Measurements from ENCODE around the gene MAFG. TPM values are rescaled to one million over a fixed set of nuclear protein-coding genes. Genes with fewer than 3 reads are reported as not detected.

Gene MAFG
- total and polyA plus RNA-seq, 2 of the 13 experiments (the other 11 are each of a cell fraction or from before 2014, with no cell fraction given) = 14.5 to 20.0 TPM

DNA sequence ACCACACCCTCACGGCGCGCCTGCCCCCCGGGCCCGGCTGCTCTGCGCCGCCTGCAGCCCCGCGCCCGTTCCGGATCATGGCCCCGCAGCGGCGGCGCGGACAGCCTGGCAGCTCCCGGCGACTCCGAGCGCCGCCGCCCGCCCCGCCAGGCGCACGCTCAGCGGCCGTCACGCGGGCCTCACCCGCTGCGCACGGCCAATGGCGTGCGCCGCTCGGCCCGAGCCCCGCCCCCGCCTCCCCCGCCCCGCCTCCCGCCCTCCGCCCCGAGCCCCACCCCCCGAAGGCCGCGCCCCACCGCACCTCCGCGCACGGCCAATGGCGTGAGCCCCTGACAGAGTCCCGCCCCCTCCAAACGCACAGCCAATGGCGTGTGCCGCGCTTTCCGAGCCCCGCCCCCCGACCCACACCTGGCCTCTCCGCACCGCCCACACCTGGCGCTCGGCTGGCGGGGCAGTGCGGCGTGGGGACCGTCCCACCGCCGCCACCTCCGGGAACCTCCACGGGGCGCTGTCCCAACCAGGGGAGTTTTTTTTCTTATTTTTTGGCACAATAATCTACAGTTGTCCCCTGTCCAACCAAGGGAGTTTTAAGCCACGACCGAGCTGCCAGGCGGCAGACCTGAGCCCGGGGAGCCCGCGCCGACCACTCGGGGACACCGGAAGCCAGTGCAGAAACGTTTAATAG lies 16.1 kb downstream of the MAFG start, which contains the start of gene PCYT2 (continued):
- TF ChIP-seq FOXO4 (CRISPR knock-in tag; conservative IDR thresholded peaks at IDR 0.05) (no peak), REXO4 (CRISPR knock-in tag; IDR thresholded peaks at IDR 0.05; ENCODE audit: borderline replicate concordance) (no peak), DBP (CRISPR knock-in tag; IDR thresholded peaks at IDR 0.05; ENCODE audit: not compliant biosample characterization) (no peak), ZNF205 (CRISPR knock-in tag; IDR thresholded peaks at IDR 0.05) (no peak), ARID2 (CRISPR knock-in tag; IDR thresholded peaks at IDR 0.05; ENCODE audit: borderline replicate concordance) (no peak), ATRX (CRISPR knock-in tag; IDR thresholded peaks at IDR 0.05; ENCODE audit: borderline replicate concordance) (no peak), THAP8 (CRISPR knock-in tag; IDR thresholded peaks at IDR 0.05; ENCODE audit: borderline replicate concordance) (no peak), ZNF501 (CRISPR knock-in tag; IDR thresholded peaks at IDR 0.05) (peak; percentile 14), ELF3 (CRISPR knock-in tag; IDR thresholded peaks at IDR 0.05) (no peak), IKZF4 (CRISPR knock-in tag; IDR thresholded peaks at IDR 0.05; ENCODE audit: borderline replicate concordance, low read depth, not compliant biosample characterization) (no peak), FOXK1 (CRISPR knock-in tag; IDR thresholded peaks at IDR 0.05; ENCODE audit: borderline replicate concordance, low read depth) (no peak), SRF (IDR thresholded peaks at IDR 0.05; ENCODE audit: low read depth, low read length) (no peak), ZNF792 (CRISPR knock-in tag; IDR thresholded peaks at IDR 0.05) (no peak), MBNL3 (CRISPR knock-in tag; conservative IDR thresholded peaks at IDR 0.05) (no peak), NCOA1 (CRISPR knock-in tag; IDR thresholded peaks at IDR 0.05) (no peak)
- TF ChIP-seq, protein P1, sequence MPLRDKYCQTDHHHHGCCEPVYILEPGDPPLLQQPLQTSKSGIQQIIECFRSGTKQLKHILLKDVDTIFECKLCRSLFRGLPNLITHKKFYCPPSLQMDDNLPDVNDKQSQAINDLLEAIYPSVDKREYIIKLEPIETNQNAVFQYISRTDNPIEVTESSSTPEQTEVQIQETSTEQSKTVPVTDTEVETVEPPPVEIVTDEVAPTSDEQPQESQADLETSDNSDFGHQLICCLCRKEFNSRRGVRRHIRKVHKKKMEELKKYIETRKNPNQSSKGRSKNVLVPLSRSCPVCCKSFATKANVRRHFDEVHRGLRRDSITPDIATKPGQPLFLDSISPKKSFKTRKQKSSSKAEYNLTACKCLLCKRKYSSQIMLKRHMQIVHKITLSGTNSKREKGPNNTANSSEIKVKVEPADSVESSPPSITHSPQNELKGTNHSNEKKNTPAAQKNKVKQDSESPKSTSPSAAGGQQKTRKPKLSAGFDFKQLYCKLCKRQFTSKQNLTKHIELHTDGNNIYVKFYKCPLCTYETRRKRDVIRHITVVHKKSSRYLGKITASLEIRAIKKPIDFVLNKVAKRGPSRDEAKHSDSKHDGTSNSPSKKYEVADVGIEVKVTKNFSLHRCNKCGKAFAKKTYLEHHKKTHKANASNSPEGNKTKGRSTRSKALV (CRISPR knock-in tag; IDR thresholded peaks at IDR 0.05) = no peak
- TF ChIP-seq, protein P2, sequence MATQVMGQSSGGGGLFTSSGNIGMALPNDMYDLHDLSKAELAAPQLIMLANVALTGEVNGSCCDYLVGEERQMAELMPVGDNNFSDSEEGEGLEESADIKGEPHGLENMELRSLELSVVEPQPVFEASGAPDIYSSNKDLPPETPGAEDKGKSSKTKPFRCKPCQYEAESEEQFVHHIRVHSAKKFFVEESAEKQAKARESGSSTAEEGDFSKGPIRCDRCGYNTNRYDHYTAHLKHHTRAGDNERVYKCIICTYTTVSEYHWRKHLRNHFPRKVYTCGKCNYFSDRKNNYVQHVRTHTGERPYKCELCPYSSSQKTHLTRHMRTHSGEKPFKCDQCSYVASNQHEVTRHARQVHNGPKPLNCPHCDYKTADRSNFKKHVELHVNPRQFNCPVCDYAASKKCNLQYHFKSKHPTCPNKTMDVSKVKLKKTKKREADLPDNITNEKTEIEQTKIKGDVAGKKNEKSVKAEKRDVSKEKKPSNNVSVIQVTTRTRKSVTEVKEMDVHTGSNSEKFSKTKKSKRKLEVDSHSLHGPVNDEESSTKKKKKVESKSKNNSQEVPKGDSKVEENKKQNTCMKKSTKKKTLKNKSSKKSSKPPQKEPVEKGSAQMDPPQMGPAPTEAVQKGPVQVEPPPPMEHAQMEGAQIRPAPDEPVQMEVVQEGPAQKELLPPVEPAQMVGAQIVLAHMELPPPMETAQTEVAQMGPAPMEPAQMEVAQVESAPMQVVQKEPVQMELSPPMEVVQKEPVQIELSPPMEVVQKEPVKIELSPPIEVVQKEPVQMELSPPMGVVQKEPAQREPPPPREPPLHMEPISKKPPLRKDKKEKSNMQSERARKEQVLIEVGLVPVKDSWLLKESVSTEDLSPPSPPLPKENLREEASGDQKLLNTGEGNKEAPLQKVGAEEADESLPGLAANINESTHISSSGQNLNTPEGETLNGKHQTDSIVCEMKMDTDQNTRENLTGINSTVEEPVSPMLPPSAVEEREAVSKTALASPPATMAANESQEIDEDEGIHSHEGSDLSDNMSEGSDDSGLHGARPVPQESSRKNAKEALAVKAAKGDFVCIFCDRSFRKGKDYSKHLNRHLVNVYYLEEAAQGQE (IDR thresholded peaks at IDR 0.05; ENCODE audit: borderline replicate concordance in 1 of 2, low read depth in 1 of 2, low read length in 2 of 2) = no peak

Measured in HepG2 (cell line).